ENCODE data around the gene WDFY2.

DNA sequence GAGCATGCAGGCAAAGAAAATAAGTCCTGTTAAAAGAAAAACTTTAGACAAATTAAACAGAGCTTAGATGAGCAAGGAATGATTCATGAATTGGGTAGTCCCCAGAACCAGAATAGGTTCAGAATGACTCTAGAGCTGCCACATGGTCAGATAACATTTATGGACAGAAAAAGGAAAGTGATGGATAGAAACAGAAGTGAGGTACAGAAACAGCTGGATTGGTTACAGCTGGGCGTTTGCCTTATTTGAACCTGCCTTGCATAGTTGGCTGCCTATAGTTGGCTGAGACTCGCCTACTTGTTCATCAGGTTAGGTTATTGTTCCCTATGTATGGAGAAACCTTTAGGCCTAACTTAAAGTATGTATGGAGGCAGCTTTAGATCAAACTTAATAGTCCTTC is 35.4 kb downstream of the WDFY2 start:
- no peak for TF ChIP-seq POLR2A (IDR thresholded peaks at IDR 0.05)
- TF ChIP-seq CTCF (IDR thresholded peaks at IDR 0.05): no peak
